GM12892 (cell line): Measurements from ENCODE around the gene CBX2.

Experiments used
- POLR2A ChIP-seq: IDR thresholded peaks from 2 replicates; pipeline ENCODE4 v1.6.1; 2011; ENCODE audit warnings: low read depth, low read length, control low read depth
- POLR2AphosphoS5 ChIP-seq: IDR thresholded peaks from 2 replicates; pipeline ENCODE4 v1.6.1; 2011; ENCODE audit warnings: low read depth, low read length, control low read depth
- TAF1 ChIP-seq: IDR thresholded peaks from 2 replicates; pipeline ENCODE4 v1.6.1; 2011; ENCODE audit warnings: low read depth, mild to moderate bottlenecking, control low read depth, low read length, borderline replicate concordance

GRCh38 chr17:79804856-79805696 lies 27.1 kb downstream of the CBX2 start:
- no peak for TF ChIP-seq POLR2A
- TF ChIP-seq POLR2AphosphoS5, result no peak
- no peak for TF ChIP-seq TAF1
